Peyer's patch (tissue), 4 donors: ENCODE data around the gene SPPL3.

Experiments
- CTCF ChIP-seq, 6 experiments: fragments of 450-650 bp in 4 of 6; fragments of 200-600 bp in 2 of 6; sonication (generic) in 1 of 6; IDR thresholded peaks; one replicate each; pipeline ENCODE4 v1.5.1; 2017 to 2019; ENCODE audit warnings: antibody characterized with exemption in 6 of 6, mild to moderate bottlenecking in 3 of 6, moderate library complexity in 1 of 6
- POLR2A ChIP-seq, 2 donors: fragments of 450-650 bp; IDR thresholded peaks; one replicate each; pipeline ENCODE4 v1.5.1; 2017; ENCODE audit warnings: antibody characterized with exemption in 2 of 2, mild to moderate bottlenecking in 2 of 2, moderate library complexity in 2 of 2

DNA sequence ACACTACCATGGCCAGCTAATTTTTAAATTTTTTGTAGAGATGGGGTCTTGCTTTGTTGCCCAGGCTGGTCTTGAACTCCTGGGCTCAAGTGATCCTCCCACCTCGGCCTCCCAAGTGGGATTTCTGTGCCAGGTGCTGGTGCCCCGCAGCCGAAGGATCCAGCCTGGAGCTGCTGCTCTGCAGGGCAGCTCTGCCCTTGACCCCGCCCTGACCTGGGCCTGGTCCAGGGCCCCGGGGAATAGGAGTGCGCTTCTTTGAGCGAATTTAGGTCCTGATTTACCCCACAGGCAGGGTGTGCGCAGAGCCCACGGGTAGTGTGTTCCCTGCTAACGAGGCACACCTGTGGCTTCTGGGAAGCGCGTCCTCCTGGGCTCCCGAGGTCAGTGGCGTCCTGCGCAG is 163.3 kb downstream of the SPPL3 start:
- TF ChIP-seq CTCF (IDR thresholded peaks at IDR 0.05) = no peak
- no peak for TF ChIP-seq POLR2A (IDR thresholded peaks at IDR 0.05)
